Hepatocyte (in vitro differentiated cells): ENCODE results near the gene STX8. TPM values are rescaled to one million over a fixed set of nuclear protein-coding genes. Genes with fewer than 3 reads are reported as not detected.

ENCODE experiments used
- DNase-seq: peaks from one replicate; pipeline ENCODE4 v3.0.0-alpha.2; 2016; ENCODE audit warnings: low spot score
- H2AFZ ChIP-seq: fragments of 200-600 bp; sonication (generic); 2 replicates; pipeline ENCODE4 v1.6.0; 2016; ENCODE audit warnings: antibody characterized with exemption, mild to moderate bottlenecking
- H3K27ac ChIP-seq: fragments of 200-600 bp; sonication (generic); 2 replicates; pipeline ENCODE4 v1.5.1; 2016; ENCODE audit warnings: mild to moderate bottlenecking
- H3K27me3 ChIP-seq: fragments of 200-600 bp; sonication (generic); 2 replicates; pipeline ENCODE4 v1.6.1; 2016
- H3K36me3 ChIP-seq: fragments of 200-600 bp; sonication (generic); replicated peaks from 2 replicates; pipeline ENCODE4 v1.5.1; 2016; ENCODE audit warnings: low read depth; ENCODE audit not compliant: insufficient read depth
- H3K4me1 ChIP-seq: fragments of 200-600 bp; sonication (generic); 2 replicates; pipeline ENCODE4 v1.5.1; 2016; ENCODE audit warnings: mild to moderate bottlenecking, moderate library complexity; ENCODE audit not compliant: insufficient read depth
- H3K4me2 ChIP-seq: fragments of 200-600 bp; sonication (generic); 2 replicates; pipeline ENCODE4 v1.6.0; 2016
- H3K4me3 ChIP-seq: fragments of 200-600 bp; sonication (generic); 2 replicates; pipeline ENCODE4 v1.5.1; 2016; ENCODE audit warnings: mild to moderate bottlenecking
- H3K79me2 ChIP-seq: fragments of 200-600 bp; sonication (generic); 2 replicates; pipeline ENCODE4 v1.6.0; 2017; ENCODE audit warnings: mild to moderate bottlenecking
- H3K9me2 ChIP-seq: fragments of 200-600 bp; sonication (generic); replicated peaks from 2 replicates; pipeline ENCODE4 v1.6.0; 2017; ENCODE audit warnings: mild to moderate bottlenecking; ENCODE audit not compliant: insufficient read depth
- H3K9me3 ChIP-seq: fragments of 200-600 bp; sonication (generic); 2 replicates; pipeline ENCODE4 v1.5.1; 2016; ENCODE audit warnings: low read depth, mild to moderate bottlenecking
- H4K20me1 ChIP-seq: fragments of 200-600 bp; sonication (generic); 2 replicates; pipeline ENCODE4 v1.6.0; 2016; ENCODE audit warnings: mild to moderate bottlenecking; ENCODE audit not compliant: insufficient read depth, poor library complexity, severe bottlenecking
- CTCF ChIP-seq: fragments of 200-600 bp; sonication (generic); IDR thresholded peaks from 2 replicates; pipeline ENCODE4 v1.5.1; 2016; ENCODE audit warnings: antibody characterized with exemption, mild to moderate bottlenecking; ENCODE audit not compliant: poor library complexity
- EZH2 ChIP-seq: fragments of 200-600 bp; sonication (generic); IDR thresholded peaks from 2 replicates; pipeline ENCODE4 v1.6.1; 2016; ENCODE audit warnings: antibody characterized with exemption, mild to moderate bottlenecking, borderline replicate concordance
- EZH2phosphoT487 ChIP-seq: fragments of 200-600 bp; sonication (generic); IDR thresholded peaks from one replicate; pipeline ENCODE4 v1.6.1; 2018; ENCODE audit warnings: antibody characterized with exemption, mild to moderate bottlenecking, low read depth, moderate library complexity; ENCODE audit not compliant: unreplicated experiment, severe bottlenecking
- WGBS: methylation state at CpG from one replicate; pipeline ENCODE4 v1.1.6; 2016; ENCODE audit warnings: low lambda C conversion rate; ENCODE audit errors: missing lambda C conversion rate; 5-methylcytosine and 5-hydroxymethylcytosine counted together
- polyA plus RNA-seq: library from polyadenylated mRNA; unstranded; fragments of >200 nt; fragmentation: Nextera tagmentation; extraction: Ambion mirVana; gene quantifications from 2 replicates; pipeline ENCODE4 v1.2.1, GENCODE V29; 2016
- total RNA-seq: library from RNA; depleted of rRNA; stranded (reverse); fragments of >200 nt; gene quantifications from 2 replicates; pipeline ENCODE4 v1.2.3, GENCODE V29; 2014

STX8 gene
- total and polyA plus RNA-seq, 2 experiments from 2014 or later: 40.6 to 64.7 TPM

GRCh38 chr17:9308069-9308468, 267.6 kb downstream of the STX8 start:
- no peak for DNase-seq
- Histone ChIP-seq H2AFZ (no peak overlapping the region), H3K9me2 (no peaks in the 10 kb centered on the region), H3K79me2 (no peaks in the 10 kb centered on the region), H3K4me1 (no peaks in the 10 kb centered on the region), H3K4me3 (no peak overlapping the region), H3K9me3 (no peaks in the 10 kb centered on the region), H3K36me3 (no peaks in the 10 kb centered on the region), H3K4me2 (no peak overlapping the region), H3K27me3 (no peaks in the 10 kb centered on the region), H3K27ac (no peak overlapping the region), H4K20me1 (no peaks in the 10 kb centered on the region)
- 73% methylated on average over 6 of the region's 6 CpGs for WGBS
- no peak for TF ChIP-seq EZH2phosphoT487
- TF ChIP-seq EZH2: no peak
- TF ChIP-seq CTCF: no peak

- TF ChIP-seq EZH2 (no peak), CTCF (no peak), EZH2phosphoT487 (no peak)
- H3K9me2 ChIP-seq: no peaks in the 10 kb centered on the region
- H3K4me2 ChIP-seq: no peak overlapping the region
- DNase-seq: no peak
- H3K4me3 ChIP-seq: no peak overlapping the region
- H3K79me2 ChIP-seq: no peaks in the 10 kb centered on the region
- no peaks in the 10 kb centered on the region for H3K27me3 ChIP-seq
- no peaks in the 10 kb centered on the region for H4K20me1 ChIP-seq
- H3K9me3 ChIP-seq: no peaks in the 10 kb centered on the region
- WGBS: 77% methylated on average over 7 of the region's 7 CpGs
- no peaks in the 10 kb centered on the region for H3K4me1 ChIP-seq
- H3K27ac ChIP-seq: no peak overlapping the region
- no peak overlapping the region for H2AFZ ChIP-seq
- H3K36me3 ChIP-seq: no peaks in the 10 kb centered on the region
Measured at GRCh38 chr17:9307313-9307998, 268.2 kb downstream of the STX8 start.

- H3K27ac ChIP-seq: no peak overlapping the region
- H3K79me2 ChIP-seq: no peaks in the 10 kb centered on the region
- no peaks in the 10 kb centered on the region for H4K20me1 ChIP-seq
- no peaks in the 10 kb centered on the region for H3K27me3 ChIP-seq
- 87% methylated on average over 6 of the region's 6 CpGs for WGBS
- no peaks in the 10 kb centered on the region for H3K9me2 ChIP-seq
- no peak overlapping the region for H3K4me2 ChIP-seq
- no peaks in the 10 kb centered on the region for H3K36me3 ChIP-seq
- no peak for TF ChIP-seq CTCF
- TF ChIP-seq EZH2phosphoT487: no peak
- TF ChIP-seq EZH2: no peak
- DNase-seq: no peak
- no peak overlapping the region for H3K4me3 ChIP-seq
- no peaks in the 10 kb centered on the region for H3K4me1 ChIP-seq
- no peak overlapping the region for H2AFZ ChIP-seq
- H3K9me3 ChIP-seq: no peaks in the 10 kb centered on the region
Measured at GRCh38 chr17:9306086-9306485, 269.5 kb downstream of the STX8 start.
